Mesodermal cell (in vitro differentiated cells): ENCODE results near the gene CRYGD.

ENCODE experiments used
- H3K27ac ChIP-seq: 2 replicates; pipeline ENCODE4 v1.7.0; 2013; ENCODE audit warnings: mild to moderate bottlenecking, low read depth, low read length, moderate library complexity; ENCODE audit not compliant: severe bottlenecking
- H3K36me3 ChIP-seq: 2 replicates; pipeline ENCODE4 v1.7.1; 2013; ENCODE audit warnings: mild to moderate bottlenecking, low read length, moderate library complexity; ENCODE audit not compliant: control insufficient read depth, insufficient read depth
- H3K4me1 ChIP-seq: one replicate; pipeline ENCODE4 v1.7.1; 2013; ENCODE audit warnings: mild to moderate bottlenecking, low read length; ENCODE audit not compliant: insufficient read depth, control insufficient read depth, poor library complexity, severe bottlenecking
- H3K4me3 ChIP-seq: 2 replicates; pipeline ENCODE4 v1.7.0; 2013; ENCODE audit warnings: low read length, control low read depth, mild to moderate bottlenecking; ENCODE audit not compliant: insufficient read depth, poor library complexity, severe bottlenecking; ENCODE audit errors: extremely low read depth
- H3K9me3 ChIP-seq: 2 replicates; pipeline ENCODE4 v1.7.1; 2013; ENCODE audit warnings: mild to moderate bottlenecking, low read length, moderate library complexity; ENCODE audit not compliant: control insufficient read depth
- WGBS, 2 experiments: methylation state at CpG; one replicate each; pipeline ENCODE4 v1.1.5; 2013; ENCODE audit warnings: missing lambda C conversion rate in 2 of 2; ENCODE audit not compliant: insufficient coverage in 2 of 2; 5-methylcytosine and 5-hydroxymethylcytosine counted together

The CRYGD gene

DNA sequence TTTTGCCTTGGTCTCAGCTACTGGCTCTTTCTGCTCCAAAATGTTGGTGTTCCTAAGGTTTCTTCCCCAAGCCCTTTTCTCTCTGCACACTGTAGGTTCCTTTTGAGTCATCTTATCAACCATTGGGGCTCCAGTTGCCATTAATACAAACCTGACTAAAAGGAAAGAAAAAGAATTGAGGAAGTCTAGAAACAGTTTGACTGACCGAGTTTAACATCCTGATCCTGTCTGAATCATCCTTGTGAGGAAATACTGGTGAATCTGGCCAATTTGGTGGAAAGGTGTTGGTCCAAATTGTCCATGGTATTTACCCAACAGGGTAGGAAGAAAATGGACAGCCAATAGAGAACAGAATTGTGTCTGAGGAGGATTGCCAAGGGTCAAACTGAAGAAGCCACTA is 38.3 kb downstream of the CRYGD start:
- H3K36me3 ChIP-seq = no peaks in the 10 kb centered on the region
- no peaks in the 10 kb centered on the region for H3K4me1 ChIP-seq
- 88 to 100% methylated on average over 1 of the region's 1 CpG for WGBS, 2 experiments
- no peaks in the 10 kb centered on the region for H3K9me3 ChIP-seq
- no peak overlapping the region for H3K4me3 ChIP-seq
- no peak overlapping the region for H3K27ac ChIP-seq

DNA sequence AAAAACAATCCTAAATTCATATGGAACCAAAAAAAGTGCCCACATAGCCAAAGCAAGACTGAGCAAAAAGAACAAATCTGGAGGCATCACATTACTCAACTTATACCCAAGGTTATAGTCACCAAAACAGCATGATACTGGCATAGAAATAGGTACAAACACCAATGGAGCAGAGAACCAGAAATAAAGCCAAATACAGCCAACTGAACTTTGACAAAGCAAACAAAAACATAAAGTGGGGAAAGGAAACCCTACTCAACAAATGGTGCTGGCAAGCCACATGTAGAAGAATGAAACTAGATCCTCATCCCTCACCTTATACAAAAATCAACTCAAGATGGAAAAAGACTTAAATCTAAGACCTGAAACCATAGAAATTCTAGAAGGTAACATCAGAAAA is 40.5 kb downstream of the CRYGD start:
- Histone ChIP-seq H3K9me3 (no peaks in the 10 kb centered on the region), H3K4me1 (no peaks in the 10 kb centered on the region), H3K36me3 (no peaks in the 10 kb centered on the region), H3K4me3 (no peak overlapping the region), H3K27ac (no peak overlapping the region)

DNA sequence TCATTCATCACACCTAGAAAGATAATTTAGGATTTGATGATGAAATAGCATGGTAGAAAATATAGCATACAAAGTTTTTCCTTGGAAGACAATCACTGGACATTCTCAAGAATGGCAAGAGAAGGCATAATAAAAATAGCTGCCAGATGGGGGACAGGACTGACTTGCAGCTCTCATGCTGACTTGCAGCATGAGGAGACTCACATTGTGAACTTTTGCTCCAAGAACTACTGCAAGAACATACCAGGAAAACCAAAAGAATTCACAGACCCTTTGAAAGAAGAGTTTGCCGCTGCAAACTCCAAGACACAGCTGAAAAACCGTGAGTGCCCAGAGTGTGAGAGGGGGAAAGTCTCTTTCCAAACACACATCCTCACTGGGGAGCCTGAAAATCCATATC is 47.0 kb downstream of the CRYGD start:
- Histone ChIP-seq H3K4me3 (no peak overlapping the region), H3K4me1 (no peaks in the 10 kb centered on the region), H3K9me3 (no peaks in the 10 kb centered on the region), H3K36me3 (no peaks in the 10 kb centered on the region), H3K27ac (no peak overlapping the region)
- WGBS, 2 experiments = no CpG with 5 or more reads among the region's 2 CpGs

DNA sequence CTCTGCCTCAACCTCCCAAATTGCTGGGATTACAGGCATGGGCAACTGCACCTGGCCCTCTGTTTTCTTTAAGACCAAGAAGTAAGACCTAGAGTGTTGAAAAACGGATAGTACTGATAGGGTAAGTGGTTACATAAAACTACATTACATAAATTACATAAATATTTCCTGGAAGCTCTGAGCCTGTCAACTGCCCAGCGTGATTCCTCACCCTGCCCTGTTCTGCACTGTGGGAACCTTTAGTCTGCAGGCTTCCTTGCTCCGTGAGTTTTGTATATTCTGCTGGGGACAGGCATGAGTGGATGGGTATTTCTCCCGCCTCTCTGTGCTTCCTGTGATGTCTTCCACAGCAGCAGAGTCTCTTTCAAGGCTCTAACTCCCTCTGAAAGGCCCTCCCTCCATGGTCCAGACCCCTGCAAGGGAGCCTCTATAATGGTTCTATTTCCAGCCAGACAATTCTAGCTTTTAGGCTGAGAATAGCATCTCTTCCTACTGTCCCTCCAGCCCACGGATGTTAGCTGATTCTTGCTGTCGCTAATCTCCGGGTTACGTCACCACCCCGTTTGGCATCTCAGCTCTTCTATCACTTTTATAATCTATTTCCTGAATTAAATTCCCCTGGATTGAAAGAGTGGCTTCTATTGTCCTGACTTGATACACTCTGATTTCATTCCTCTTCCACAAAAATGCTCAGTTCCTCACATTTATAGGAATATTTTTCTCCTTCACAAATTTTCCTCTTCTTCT is 49.5 kb downstream of the CRYGD start:
- H3K4me3 ChIP-seq = no peak overlapping the region
- no peaks in the 10 kb centered on the region for H3K9me3 ChIP-seq
- H3K36me3 ChIP-seq = no peaks in the 10 kb centered on the region
- H3K27ac ChIP-seq = no peak overlapping the region
- H3K4me1 ChIP-seq = no peaks in the 10 kb centered on the region
- WGBS, 2 experiments = 89 to 93% methylated on average over 5 to 6 of the region's 9 CpGs

DNA sequence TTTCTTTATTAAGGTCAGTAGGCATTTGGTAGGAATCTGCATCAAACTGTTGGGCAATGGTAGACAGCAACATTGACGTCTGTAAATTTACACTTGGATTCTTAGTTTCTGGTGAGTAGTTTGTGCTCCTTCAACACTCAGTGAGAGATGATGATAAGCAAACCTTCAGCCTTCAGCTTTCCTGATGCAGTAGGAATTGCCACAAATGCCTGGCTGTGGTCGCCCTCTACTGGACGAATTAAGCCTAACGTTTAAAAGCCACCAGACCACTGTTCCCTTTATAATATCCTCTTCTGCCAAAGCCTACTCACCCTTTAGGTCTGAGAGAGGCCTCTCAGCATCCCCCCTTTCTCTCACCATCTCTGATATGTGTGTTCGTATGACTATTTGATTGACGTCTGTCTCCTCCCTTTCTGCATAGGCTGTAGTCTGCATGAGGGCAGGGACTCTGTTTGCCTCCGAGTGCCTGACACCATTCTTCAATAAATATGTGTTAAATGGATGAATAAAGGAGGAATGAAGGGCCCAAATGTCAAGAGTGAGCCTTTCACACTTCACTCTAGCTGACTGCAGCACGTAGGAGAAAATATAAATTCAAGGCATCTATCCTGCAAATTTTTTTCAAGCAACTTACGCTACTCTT is 52.0 kb downstream of the CRYGD start:
- Histone ChIP-seq H3K4me1 (no peaks in the 10 kb centered on the region), H3K36me3 (no peaks in the 10 kb centered on the region), H3K9me3 (no peaks in the 10 kb centered on the region), H3K27ac (no peak overlapping the region), H3K4me3 (no peak overlapping the region)
- WGBS, 2 experiments = 0% methylated on average over 3 to 4 of the region's 9 CpGs
